H1 (cell line): ENCODE data around the gene SSUH2. TPM values are rescaled to one million over a fixed set of nuclear protein-coding genes. Genes with fewer than 3 reads are reported as not detected.
"Not testable (repeated sequence)": the region's sequence is repeated elsewhere in the genome, so short reads cannot be mapped to it uniquely, and the experiment has no call there.

Experiments
- CTCF ChIA-PET: fragments of 300-600 bp; sonication (Branson Sonifier 250); formaldehyde crosslinking; loops from one replicate; lab custom pipeline; 2021; ENCODE audit not compliant: partially characterized antibody; lab: Charles Lee
- POLR2A ChIA-PET: fragments of 300-600 bp; sonication (Branson Sonifier 250); formaldehyde crosslinking; loops from one replicate; lab custom pipeline; 2021; ENCODE audit warnings: inconsistent platforms; ENCODE audit not compliant: partially characterized antibody; lab: Charles Lee
- DNase-seq, 2 experiments: peaks; one replicate each; pipeline versions ENCODE4 v3.0.0 to v3.0.0-alpha.2; 2010 to 2022; ENCODE audit warnings: low spot score in 2 of 2, low read depth in 1 of 2, mixed read lengths in 1 of 2
- FAIRE-seq: peaks from 2 replicates; lab custom pipeline; 2011; peaks lifted over from hg19 to GRCh38; lab: Jason Lieb, UNC
- H2AFZ ChIP-seq: 2 replicates; pipeline ENCODE4 v1.8.1; 2012; ENCODE audit warnings: low read length, inconsistent platforms
- H2AK5ac ChIP-seq: 2 replicates; pipeline ENCODE4 v1.6.1; 2013; ENCODE audit warnings: low read depth, low read length
- H2BK120ac ChIP-seq: replicated peaks from 2 replicates; pipeline ENCODE3; 2013; ENCODE audit warnings: low read depth, low read length, inconsistent platforms
- H2BK12ac ChIP-seq: 2 replicates; pipeline ENCODE4 v1.6.1; 2013; ENCODE audit warnings: low read depth, low read length
- H2BK15ac ChIP-seq: 2 replicates; pipeline ENCODE4 v1.6.1; 2013; ENCODE audit warnings: low read length
- H2BK20ac ChIP-seq: 2 replicates; pipeline ENCODE4 v1.6.1; 2013; ENCODE audit warnings: low read length
- H2BK5ac ChIP-seq: 2 replicates; pipeline ENCODE4 v1.6.1; 2013; ENCODE audit warnings: low read depth, low read length
- H3K14ac ChIP-seq: 2 replicates; pipeline ENCODE4 v1.6.1; 2013; ENCODE audit warnings: inconsistent platforms; ENCODE audit not compliant: insufficient read length
- H3K18ac ChIP-seq: 2 replicates; pipeline ENCODE4 v1.6.1; 2013; ENCODE audit warnings: low read length; ENCODE audit errors: extremely low read depth
- H3K23ac ChIP-seq: 2 replicates; pipeline ENCODE4 v1.6.1; 2013; ENCODE audit warnings: inconsistent platforms; ENCODE audit not compliant: insufficient read length
- H3K23me2 ChIP-seq: 2 replicates; pipeline ENCODE4 v1.6.1; 2013; ENCODE audit warnings: low read depth, low read length
- H3K27ac ChIP-seq: 2 replicates; pipeline ENCODE4 v1.6.1; 2011; ENCODE audit warnings: low read depth, low read length, inconsistent platforms
- H3K27me3 ChIP-seq, 4 experiments: replicated peaks in 1 of 4; 1 replicate in 1 of 4; 2 replicates in 3 of 4; pipeline versions ENCODE4 v1.6.1 to v1.8.1; 2011 to 2013; ENCODE audit warnings: low read length in 3 of 4, mild to moderate bottlenecking in 3 of 4, inconsistent platforms in 2 of 4, mixed read lengths in 2 of 4, moderate library complexity in 1 of 4; ENCODE audit not compliant: control insufficient read depth in 3 of 4, insufficient read depth in 3 of 4; ENCODE audit errors: extremely low read depth in 1 of 4
- H3K36me3 ChIP-seq, 4 experiments: 2 replicates each; pipeline versions ENCODE4 v1.6.1 to v1.8.1; 2011 to 2013; ENCODE audit warnings: mild to moderate bottlenecking in 4 of 4, low read length in 3 of 4, moderate library complexity in 2 of 4, control low read depth in 1 of 4, inconsistent platforms in 1 of 4; ENCODE audit not compliant: insufficient read depth in 4 of 4, control insufficient read depth in 2 of 4
- H3K4ac ChIP-seq: replicated peaks from 2 replicates; pipeline ENCODE3; 2013; ENCODE audit warnings: low read length, low read depth, mixed read lengths, inconsistent platforms; ENCODE audit not compliant: insufficient read length
- H3K4me1 ChIP-seq, 4 experiments: replicated peaks in 1 of 4; 1 replicate in 1 of 4; 2 replicates in 3 of 4; pipeline versions ENCODE4 v1.6.1 to v1.8.1; 2011 to 2013; ENCODE audit warnings: low read length in 3 of 4, inconsistent platforms in 2 of 4, mixed read lengths in 1 of 4; ENCODE audit not compliant: insufficient read depth in 4 of 4, control insufficient read depth in 3 of 4
- H3K4me2 ChIP-seq, 2 experiments: 2 replicates each; pipeline versions ENCODE4 v1.6.1 to v1.8.1; 2011 to 2013; ENCODE audit warnings: low read depth in 2 of 2, low read length in 2 of 2, control low read depth in 1 of 2, inconsistent platforms in 1 of 2, mild to moderate bottlenecking in 1 of 2; ENCODE audit not compliant: insufficient read depth in 1 of 2
- H3K4me3 ChIP-seq, 4 experiments: fragments of 200-600, 300-600 bp in 1 of 4; sonication (generic), shearing (Covaris generic), sonication (Bioruptor Twin) in 1 of 4; 2 replicates each; pipeline versions ENCODE4 v1.5.1 to v1.8.1; 2011 to 2016; ENCODE audit warnings: low read length in 4 of 4, low read depth in 3 of 4, control low read depth in 2 of 4, inconsistent platforms in 2 of 4, mild to moderate bottlenecking in 2 of 4, mixed read lengths in 1 of 4, moderate library complexity in 1 of 4; ENCODE audit not compliant: insufficient read depth in 2 of 4; ENCODE audit errors: extremely low read depth in 1 of 4
- H3K56ac ChIP-seq: replicated peaks from 2 replicates; pipeline ENCODE3; 2013; ENCODE audit warnings: low read depth, mild to moderate bottlenecking, mixed read lengths, low read length, inconsistent platforms; ENCODE audit not compliant: insufficient read length
- H3K79me1 ChIP-seq: 2 replicates; pipeline ENCODE4 v1.6.1; 2013; ENCODE audit warnings: low read depth, low read length, control low read depth
- H3K79me2 ChIP-seq, 2 experiments: 2 replicates each; pipeline versions ENCODE4 v1.6.1 to v1.8.1; 2012 to 2013; ENCODE audit warnings: low read length in 2 of 2, mild to moderate bottlenecking in 2 of 2, inconsistent platforms in 1 of 2; ENCODE audit not compliant: insufficient read depth in 2 of 2, control insufficient read depth in 1 of 2
- H3K9ac ChIP-seq, 4 experiments: replicated peaks in 1 of 4; 1 replicate in 1 of 4; 2 replicates in 3 of 4; pipeline versions ENCODE4 v1.6.1 to v1.8.1; 2011 to 2013; ENCODE audit warnings: low read depth in 3 of 4, low read length in 3 of 4, control low read depth in 2 of 4, mild to moderate bottlenecking in 2 of 4, moderate library complexity in 2 of 4, inconsistent platforms in 1 of 4; ENCODE audit errors: extremely low read depth in 1 of 4
- H3K9me3 ChIP-seq, 2 experiments: 2 replicates each; pipeline versions ENCODE4 v1.6.1 to v1.8.1; 2012 to 2013; ENCODE audit warnings: mild to moderate bottlenecking in 2 of 2, moderate library complexity in 2 of 2, control low read depth in 1 of 2, inconsistent platforms in 1 of 2, low read depth in 1 of 2, low read length in 1 of 2, mixed read lengths in 1 of 2; ENCODE audit not compliant: insufficient read depth in 2 of 2
- H4K20me1 ChIP-seq, 2 experiments: replicated peaks in 1 of 2; 2 replicates each; pipeline versions ENCODE3 to v1.8.1; 2011 to 2013; ENCODE audit warnings: inconsistent platforms in 2 of 2, low read length in 2 of 2, mild to moderate bottlenecking in 1 of 2; ENCODE audit not compliant: insufficient read depth in 2 of 2, control insufficient read depth in 1 of 2
- H4K5ac ChIP-seq: 2 replicates; pipeline ENCODE4 v1.6.1; 2013; ENCODE audit warnings: low read length, low read depth, mixed read lengths, inconsistent platforms; ENCODE audit not compliant: insufficient read length
- H4K8ac ChIP-seq: 2 replicates; pipeline ENCODE4 v1.8.0; 2013; ENCODE audit warnings: mild to moderate bottlenecking, moderate library complexity, low read length, inconsistent platforms; ENCODE audit not compliant: insufficient read depth; ENCODE audit errors: extremely low read depth
- H4K91ac ChIP-seq: replicated peaks from 2 replicates; pipeline ENCODE3; 2013; ENCODE audit warnings: low read length, mixed read lengths, inconsistent platforms; ENCODE audit not compliant: insufficient read length
- RAD21 ChIP-seq, 2 experiments: IDR thresholded peaks in 1 of 2; conservative IDR thresholded peaks in 1 of 2; 2 replicates each; pipeline ENCODE4 v1.6.1; 2011; ENCODE audit warnings: low read depth in 2 of 2, low read length in 2 of 2, improper control_type of control experiment in 1 of 2, inconsistent platforms in 1 of 2, mild to moderate bottlenecking in 1 of 2, moderate library complexity in 1 of 2
- WGBS, 2 experiments: shearing (Covaris generic) in 1 of 2; methylation state at CpG; one replicate each; pipeline versions ENCODE4 v1.1.6 to v1.1.7; 2013 to 2015; ENCODE audit warnings: low lambda C conversion rate in 2 of 2, mixed read lengths in 2 of 2, inconsistent platforms in 1 of 2, low coverage in 1 of 2, missing lambda C conversion rate in 1 of 2; ENCODE audit not compliant: insufficient replicate concordance in 2 of 2, insufficient coverage in 1 of 2, insufficient read length in 1 of 2; ENCODE audit errors: extremely low coverage in 1 of 2, missing lambda C conversion rate in 1 of 2; 5-methylcytosine and 5-hydroxymethylcytosine counted together
- polyA plus RNA-seq, 7 experiments: library from polyadenylated mRNA; depleted of rRNA in 3 of 7; stranded (reverse) in 5 of 7; unstranded in 2 of 7; fragments of >200 nt in 5 of 7; fragments of 200-250 nt in 2 of 7; gene quantifications; 1 replicate in 5 of 7; 2 replicates in 1 of 7; 4 replicates in 1 of 7; pipeline versions ENCODE4 v1.2.1 to v1.2.3, GENCODE V29; 2011 to 2013; ENCODE audit warnings: missing spikeins in 2 of 7, mixed read lengths in 2 of 7
- total RNA-seq: library from RNA; stranded (reverse); fragmentation: NEBNext Ultra II Directional; extraction: Animal tissue kit (Norgen Biotek cat#: 25700); gene quantifications from 2 replicates; pipeline ENCODE4 v1.2.1, GENCODE V29; 2021
- TF ChIP-seq, protein P1 (sequence below), 3 experiments: IDR thresholded peaks; 1 replicate in 2 of 3; 2 replicates in 1 of 3; pipeline versions ENCODE4 v1.5.1 to v1.6.1; 2011; ENCODE audit warnings: low read length in 3 of 3, mild to moderate bottlenecking in 3 of 3, inconsistent platforms in 2 of 3, low read depth in 1 of 3, moderate library complexity in 1 of 3; ENCODE audit not compliant: insufficient read depth in 1 of 3; ENCODE audit errors: control extremely low read depth in 1 of 3

Gene SSUH2
- total and polyA plus RNA-seq, 2 of the 8 experiments (the other 6 are each of a cell fraction or from before 2014, with no cell fraction given) = 0.62 to 0.69 TPM

DNA sequence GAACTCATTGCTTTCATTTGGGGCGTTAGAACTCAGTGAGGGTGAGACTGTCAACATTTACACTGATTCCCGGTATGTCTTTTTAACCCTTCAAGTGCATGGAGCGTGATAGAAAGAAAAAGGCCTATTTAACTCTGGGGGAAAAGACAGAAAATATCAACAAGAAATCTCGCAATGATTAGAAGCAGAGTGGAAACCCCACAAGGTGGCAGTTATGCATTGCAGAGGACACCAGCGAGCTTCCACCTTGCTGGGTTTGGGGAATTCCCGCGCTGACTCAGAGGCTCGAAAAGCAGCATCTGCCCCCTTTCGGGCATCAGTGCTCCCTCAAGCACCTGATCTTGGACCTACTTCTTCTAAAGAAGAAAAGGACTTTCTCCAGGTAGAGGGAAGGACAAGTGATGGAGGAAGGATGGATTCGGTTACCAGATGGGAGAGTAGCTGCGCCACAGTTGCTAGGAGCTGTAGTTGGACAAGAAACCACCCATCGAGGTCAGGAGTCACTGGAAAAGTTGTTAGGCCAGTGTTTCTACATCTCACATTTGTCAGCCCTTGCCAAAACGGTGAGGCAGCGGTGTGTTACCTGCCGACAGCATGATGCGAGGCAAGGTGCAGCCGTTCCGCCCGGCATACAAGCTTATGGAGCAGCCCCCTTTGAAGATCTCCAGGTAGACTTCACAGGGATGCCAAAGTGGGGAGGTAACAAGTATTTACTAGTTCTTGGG lies 38.4 kb upstream of the SSUH2 start:
- H3K27me3 ChIP-seq, H3K23ac ChIP-seq, H3K4me3 ChIP-seq, H4K8ac ChIP-seq, H2BK5ac ChIP-seq, H4K20me1 ChIP-seq, POLR2A ChIA-PET, H3K4ac ChIP-seq, H3K4me2 ChIP-seq, H3K4me1 ChIP-seq, H3K18ac ChIP-seq, H3K79me2 ChIP-seq, H4K5ac ChIP-seq, H2BK20ac ChIP-seq, H2BK120ac ChIP-seq, H2BK12ac ChIP-seq, FAIRE-seq, H3K79me1 ChIP-seq, H4K91ac ChIP-seq, H3K27ac ChIP-seq, H2AK5ac ChIP-seq, H3K36me3 ChIP-seq, H3K23me2 ChIP-seq, DNase-seq, H2AFZ ChIP-seq, H3K14ac ChIP-seq, H3K9ac ChIP-seq, H3K56ac ChIP-seq, H3K9me3 ChIP-seq, H2BK15ac ChIP-seq: not testable (repeated sequence)
- CTCF ChIA-PET = interaction anchor here (0.9 to 2.6 kb wide), 10 partner anchors 9 to 257 kb away, joined by 3 to 9 read pairs (median 3); partner anchors contain the start of gene OXTR
- WGBS, 2 experiments = 71% methylated on average over 15 of the region's 19 CpGs; no CpG with 5 or more reads in 1 of the 2 experiments
- TF ChIP-seq RAD21 (IDR thresholded peaks at IDR 0.05 in 1 of 2, conservative IDR thresholded peaks at IDR 0.05 in 1 of 2; ENCODE audit: low read depth in 2 of 2, low read length in 2 of 2) = peak; percentile 35 to 38; a peak in 3 of 4 replicates
- TF ChIP-seq, protein P1, sequence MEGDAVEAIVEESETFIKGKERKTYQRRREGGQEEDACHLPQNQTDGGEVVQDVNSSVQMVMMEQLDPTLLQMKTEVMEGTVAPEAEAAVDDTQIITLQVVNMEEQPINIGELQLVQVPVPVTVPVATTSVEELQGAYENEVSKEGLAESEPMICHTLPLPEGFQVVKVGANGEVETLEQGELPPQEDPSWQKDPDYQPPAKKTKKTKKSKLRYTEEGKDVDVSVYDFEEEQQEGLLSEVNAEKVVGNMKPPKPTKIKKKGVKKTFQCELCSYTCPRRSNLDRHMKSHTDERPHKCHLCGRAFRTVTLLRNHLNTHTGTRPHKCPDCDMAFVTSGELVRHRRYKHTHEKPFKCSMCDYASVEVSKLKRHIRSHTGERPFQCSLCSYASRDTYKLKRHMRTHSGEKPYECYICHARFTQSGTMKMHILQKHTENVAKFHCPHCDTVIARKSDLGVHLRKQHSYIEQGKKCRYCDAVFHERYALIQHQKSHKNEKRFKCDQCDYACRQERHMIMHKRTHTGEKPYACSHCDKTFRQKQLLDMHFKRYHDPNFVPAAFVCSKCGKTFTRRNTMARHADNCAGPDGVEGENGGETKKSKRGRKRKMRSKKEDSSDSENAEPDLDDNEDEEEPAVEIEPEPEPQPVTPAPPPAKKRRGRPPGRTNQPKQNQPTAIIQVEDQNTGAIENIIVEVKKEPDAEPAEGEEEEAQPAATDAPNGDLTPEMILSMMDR (IDR thresholded peaks at IDR 0.05; ENCODE audit: control extremely low read depth in 1 of 3, insufficient read depth in 1 of 3, low read depth in 1 of 3, low read length in 3 of 3) = peak; percentile 3 to 35 (median 19)
